HG03520 (cell line): ENCODE measurements around the gene SH3BGRL.
"Not testable (repeated sequence)": the region's sequence is repeated elsewhere in the genome, so short reads cannot be mapped to it uniquely, and the experiment has no call there.

ENCODE experiments used
- ATAC-seq: cut with Tn5 transposase; IDR thresholded peaks from one replicate; pipeline ENCODE4 v1.9.1; 2021; ENCODE audit warnings: mild to moderate bottlenecking, moderate library complexity; ENCODE audit not compliant: unreplicated experiment

Gene SH3BGRL

DNA sequence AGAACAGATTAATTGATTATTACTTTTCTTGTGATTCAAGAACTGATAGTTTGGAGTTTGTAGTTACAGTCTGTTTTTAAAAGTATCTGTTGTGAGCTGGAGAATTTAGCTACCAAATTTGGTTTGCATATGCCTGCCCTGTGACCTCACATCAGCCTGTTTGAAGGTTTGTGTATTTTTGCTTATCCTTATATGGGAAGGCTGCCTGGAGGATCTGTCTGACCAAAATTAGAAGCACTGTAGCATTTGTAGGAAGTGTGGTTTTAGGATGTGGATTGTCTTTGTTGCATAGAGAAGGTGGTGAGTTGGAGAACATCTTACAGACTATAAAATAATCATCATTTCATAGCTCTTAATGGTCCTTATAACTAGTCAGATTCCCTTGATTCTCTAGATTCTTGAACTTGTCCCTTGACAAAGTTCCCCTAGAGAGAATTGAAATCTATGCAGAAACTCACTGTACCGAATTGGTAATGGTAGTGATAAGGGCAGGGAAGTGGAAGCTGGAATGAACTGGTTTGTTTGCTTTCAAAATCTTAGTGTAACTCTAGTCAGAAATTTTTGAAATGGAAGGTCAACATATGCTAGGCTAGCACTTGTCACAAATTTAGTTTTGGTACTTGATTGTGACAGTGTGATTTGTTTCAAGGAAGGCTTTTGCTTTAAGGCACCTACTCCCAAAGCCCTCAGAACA lies 57.3 kb downstream of the SH3BGRL start:
- no peak for ATAC-seq

- no peak for ATAC-seq
Observed at GRCh38 chrX:81259714-81260395, 58.0 kb downstream of the SH3BGRL start.

DNA sequence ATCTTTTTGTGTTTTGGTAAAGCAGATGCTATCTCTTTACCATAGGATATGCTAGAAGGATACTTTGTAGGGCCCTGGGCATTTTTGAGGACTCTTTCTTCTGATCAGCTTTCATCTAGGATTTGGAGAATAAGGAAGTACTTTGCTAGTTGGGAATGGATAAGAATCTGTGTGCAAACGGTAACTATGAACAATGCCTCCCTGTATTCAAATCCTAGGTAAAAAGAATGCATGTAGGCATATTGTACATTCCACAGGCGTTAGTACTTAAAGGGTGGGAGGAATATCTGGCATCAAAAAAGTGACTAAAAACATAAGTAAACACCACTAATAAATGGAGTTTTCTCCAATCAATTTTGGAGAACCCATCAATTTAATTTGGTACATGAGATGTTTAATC lies 59.7 kb downstream of the SH3BGRL start:
- no peak for ATAC-seq

- ATAC-seq, result no peak
Observed at GRCh38 chrX:81263059-81263458, 61.2 kb downstream of the SH3BGRL start.

- no peak for ATAC-seq
Observed at GRCh38 chrX:81278616-81279015, 76.7 kb downstream of the SH3BGRL start.

DNA sequence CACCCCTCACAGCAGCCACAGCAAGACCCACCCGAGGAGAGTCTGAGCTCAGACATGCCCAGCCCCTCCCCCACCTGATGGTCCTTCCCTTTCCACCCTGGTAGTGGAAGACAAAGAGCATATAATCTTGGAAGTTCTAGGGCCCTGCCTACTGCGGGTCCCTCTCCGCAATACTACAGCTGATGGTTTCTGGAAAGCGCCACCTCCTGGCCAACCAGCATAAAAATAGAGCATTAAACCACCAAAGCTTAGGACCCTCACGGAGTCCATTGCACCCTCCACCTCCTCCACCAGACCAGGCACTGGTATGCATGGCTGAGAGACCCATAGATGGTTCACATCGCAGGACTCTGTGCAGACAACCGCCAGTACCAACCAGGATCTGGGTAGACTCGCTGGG lies 78.2 kb downstream of the SH3BGRL start:
- ATAC-seq, result no peak

DNA sequence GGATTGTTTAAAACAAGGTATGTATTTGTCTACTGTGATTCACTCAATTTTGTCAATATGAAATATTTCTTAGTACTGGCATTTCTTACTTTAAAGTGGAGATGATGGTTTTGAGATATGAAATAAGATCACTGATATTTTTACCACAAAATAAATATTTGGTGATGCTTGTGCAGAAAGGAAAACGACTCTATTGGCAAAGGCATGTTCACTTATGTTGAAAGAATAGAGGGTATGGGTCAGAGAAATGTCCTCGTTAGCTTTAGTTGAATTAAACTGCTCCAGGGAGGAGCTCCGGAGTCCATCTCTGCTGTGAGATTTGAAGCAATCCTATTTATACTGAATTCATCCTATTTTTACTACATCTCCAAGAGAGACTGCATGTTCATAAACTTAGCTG lies 84.2 kb downstream of the SH3BGRL start:
- ATAC-seq, result no peak

DNA sequence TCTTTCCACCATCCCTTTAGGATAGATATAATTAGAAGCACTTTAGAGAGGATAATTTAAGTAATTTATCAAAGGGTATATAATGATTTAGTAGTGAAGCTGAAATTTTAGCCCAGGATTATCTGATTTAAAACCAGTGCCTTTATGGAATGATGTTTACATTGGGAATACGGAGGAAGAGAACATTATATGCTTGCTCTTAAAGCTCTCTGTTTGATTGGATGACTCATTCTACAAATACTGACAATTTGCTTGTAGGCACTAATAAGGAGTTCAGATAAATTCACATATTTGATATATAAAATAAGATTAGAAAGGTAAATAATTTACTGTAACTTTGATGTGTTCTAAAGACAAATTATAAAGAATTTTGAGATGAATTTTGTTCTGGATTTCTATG lies 84.7 kb downstream of the SH3BGRL start:
- no peak for ATAC-seq

- ATAC-seq, result no peak
Observed at GRCh38 chrX:81291996-81292395, 90.1 kb downstream of the SH3BGRL start.

DNA sequence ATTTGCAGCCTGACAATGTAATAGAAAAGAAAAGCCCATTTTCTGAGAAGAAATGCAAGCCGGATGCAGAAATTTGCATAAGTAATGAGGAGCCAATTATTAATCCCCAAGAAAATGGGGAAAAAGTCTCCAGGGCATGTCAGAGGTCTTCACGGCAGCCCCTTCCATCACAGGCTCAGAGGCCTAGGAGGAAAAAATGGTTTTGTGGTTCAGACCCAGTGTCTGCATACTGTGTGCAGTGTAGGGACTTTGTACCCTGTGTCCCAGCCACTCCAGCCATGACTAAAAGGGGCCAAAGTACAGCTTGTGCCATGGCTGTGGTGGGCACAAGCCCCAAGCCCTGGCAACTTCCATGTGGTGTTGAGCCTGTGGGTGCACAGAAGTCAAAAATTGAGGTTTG lies 92.2 kb downstream of the SH3BGRL start:
- no peak for ATAC-seq

DNA sequence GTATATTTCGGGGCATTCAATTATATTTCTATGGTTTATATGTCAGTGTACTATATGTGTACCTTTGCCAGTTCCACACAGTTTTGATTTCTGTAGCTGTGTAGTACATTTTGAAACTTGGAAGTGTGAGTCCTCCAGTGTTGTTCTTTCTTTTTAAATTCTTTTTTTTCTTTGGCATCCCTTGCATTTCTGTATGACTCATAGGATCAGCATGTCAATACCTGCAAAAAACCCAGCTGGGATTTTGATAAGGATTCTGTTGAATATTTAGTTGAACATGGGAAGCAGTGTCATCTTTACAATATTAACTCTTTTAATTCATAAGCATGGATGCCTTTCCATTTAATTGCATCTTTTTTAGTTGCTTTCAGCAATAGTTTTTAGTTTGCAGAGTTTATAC lies 100.0 kb downstream of the SH3BGRL start:
- ATAC-seq, result no peak

DNA sequence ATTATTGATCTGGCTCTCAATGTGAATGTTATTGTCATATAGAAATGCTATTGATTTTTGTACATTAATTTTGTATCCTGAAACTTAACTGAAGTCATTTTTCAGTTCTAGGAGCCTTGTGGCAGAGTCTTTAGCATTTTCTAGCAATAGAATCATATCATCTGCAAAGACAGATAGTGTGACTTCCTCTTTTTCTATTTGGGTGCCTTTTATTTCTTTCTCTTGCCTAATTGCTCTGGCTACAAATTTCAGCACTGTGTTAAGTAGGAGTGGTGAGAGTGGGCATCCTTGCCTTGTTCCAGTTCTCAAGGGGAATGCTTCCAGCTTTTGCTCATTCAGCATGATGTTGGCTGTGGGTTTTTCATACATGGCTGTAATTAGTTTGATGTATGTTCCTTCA lies 102.7 kb downstream of the SH3BGRL start:
- no peak for ATAC-seq

DNA sequence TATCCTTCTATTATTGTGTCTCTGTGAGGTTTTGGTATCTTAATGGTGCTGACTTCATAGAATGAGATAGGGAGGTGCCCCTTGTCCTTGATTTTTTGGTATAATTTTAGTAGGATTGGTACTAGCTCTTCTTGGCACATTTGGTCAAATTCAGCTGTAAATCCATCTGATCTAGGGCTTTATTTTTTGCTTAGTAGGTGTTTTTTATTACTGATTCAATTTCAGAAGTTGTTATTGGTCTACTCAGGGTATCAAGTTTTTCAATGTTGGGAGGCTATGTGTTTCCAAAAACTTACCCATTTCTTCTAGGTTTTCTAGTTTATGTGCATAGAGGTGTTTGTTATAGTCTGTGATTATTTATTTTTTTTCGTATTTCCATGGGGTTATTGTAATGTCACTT lies 103.3 kb downstream of the SH3BGRL start:
- ATAC-seq, result no peak

GRCh38 chrX:81308086-81308829 lies 106.4 kb downstream of the SH3BGRL start:
- ATAC-seq, result no peak

DNA sequence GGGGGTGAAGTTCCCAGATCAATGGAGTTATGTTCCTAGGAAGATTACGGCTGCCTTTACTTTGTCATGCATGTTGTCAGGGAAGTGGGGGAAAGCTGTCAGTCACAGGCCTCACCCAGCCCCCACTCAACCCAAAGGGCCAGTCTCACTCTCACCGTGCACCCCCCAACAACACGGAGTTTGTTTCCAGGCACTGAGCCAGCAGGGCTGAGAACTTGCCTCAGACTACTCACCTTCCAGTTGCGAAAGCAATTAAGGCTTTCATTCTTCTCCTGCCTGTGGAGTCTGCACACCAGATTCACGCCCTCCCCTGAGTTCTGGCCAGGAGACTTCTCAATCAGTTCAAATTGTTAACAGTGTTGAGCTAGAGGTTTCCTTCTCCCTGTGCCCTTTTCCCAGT lies 114.3 kb downstream of the SH3BGRL start:
- no peak for ATAC-seq

- ATAC-seq, result not testable (repeated sequence)
Observed at GRCh38 chrX:81331653-81332052, 129.8 kb downstream of the SH3BGRL start.

DNA sequence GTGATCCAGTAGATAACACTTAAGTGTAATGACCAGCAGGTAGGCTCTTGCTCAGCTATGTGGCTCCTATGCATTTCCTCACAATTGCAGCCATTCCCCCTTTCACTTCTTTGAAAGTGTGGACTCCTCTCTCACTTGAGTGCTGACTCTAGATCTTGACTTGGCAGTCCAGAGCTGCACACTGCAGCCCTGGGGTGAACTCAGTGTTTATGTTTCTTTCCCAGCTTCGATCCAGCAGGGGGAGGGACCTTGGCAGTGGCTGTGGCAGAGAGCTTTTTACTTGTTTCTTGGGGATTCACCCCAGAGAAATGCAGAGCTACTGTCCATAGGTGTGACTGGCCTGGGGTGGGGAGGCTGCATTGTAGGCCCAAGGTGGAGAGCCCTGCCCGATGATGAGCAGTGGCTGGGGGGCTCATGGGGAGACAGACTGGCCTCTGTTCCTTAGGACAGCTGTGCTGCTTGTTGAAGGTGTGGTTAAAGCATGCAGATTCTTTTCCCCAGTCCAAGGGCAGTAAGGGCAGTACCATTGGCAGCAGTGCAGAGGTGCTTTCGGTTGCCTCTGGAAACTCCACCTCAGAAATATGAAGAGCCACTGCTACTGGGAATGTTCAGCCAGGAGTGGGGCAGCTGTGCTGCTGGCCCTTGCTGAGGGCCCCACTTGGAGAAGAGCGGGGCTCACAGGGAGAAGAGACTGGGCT lies 134.7 kb downstream of the SH3BGRL start:
- ATAC-seq, result no peak

- no peak for ATAC-seq
Observed at GRCh38 chrX:81337805-81338204, 135.9 kb downstream of the SH3BGRL start.

DNA sequence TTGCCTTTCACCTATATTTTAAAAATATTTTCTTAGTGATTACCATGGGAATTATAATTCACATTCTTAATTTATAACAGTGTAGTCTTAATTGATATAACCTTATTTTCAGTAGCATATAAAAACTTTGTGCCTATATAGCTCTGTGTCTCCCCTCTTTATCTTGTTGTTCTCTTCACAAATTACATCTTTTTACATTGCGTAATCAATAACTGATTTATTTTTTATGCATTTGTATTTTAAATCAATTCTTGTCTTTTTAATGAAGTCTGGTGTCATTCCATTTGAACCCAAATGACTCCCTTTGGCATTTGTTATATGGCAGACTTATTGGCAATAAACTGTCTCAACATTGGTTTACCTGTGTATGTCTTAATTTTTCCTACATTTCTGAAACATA lies 137.0 kb downstream of the SH3BGRL start:
- no peak for ATAC-seq

GRCh38 chrX:81345296-81345695 lies 143.4 kb downstream of the SH3BGRL start:
- not testable (repeated sequence) for ATAC-seq
